DMS79 treated with DMSO at 0.1 percent for 48 hours (cell line): Measurements from ENCODE around the gene TMUB2.
A peak's percentile ranks its signal among the peaks of the same experiment; 100 is the strongest.
"Not testable (repeated sequence)": the region's sequence is repeated elsewhere in the genome, so short reads cannot be mapped to it uniquely, and the experiment has no call there.

ENCODE experiments used
- DNase-seq: peaks from one replicate; lab custom pipeline; 2025; lab: John Stamatoyannopoulos, UW

The TMUB2 gene

DNA sequence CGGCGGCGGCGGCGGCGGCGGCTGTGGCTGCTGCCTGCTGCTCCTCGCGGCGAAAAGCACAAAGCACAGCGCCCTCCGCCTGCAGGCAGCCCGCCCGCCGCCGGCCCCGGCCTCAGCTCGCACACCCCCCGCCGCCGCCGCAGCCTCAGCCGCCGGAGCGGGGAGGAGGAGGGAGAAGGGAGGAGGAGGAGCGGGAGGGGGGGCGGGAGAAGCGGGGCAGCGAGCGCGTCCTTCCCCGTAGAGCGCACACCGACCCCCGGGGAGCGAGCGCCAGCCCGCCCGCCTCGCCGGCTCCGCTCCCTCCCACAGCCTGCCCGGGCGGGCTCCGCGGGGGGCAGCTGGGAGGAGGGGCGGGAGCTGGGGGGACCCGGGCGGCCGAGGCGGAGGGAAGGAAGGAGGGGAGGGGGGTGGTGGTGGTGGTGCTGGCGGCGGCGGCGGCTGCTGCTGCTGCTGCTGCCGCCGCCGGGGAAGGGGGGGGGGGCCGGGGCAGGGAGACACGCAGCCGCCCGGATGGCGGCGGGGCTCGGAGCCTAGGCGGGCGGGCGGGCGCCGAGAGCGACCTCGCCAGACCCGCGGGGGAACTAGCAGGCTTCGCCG lies 32.9 kb downstream of the TMUB2 start, which contains the start of gene UBTF:
Gene UBTF (minus strand): TSS at position 60 of the 597 bp plus-strand sequence. CDS start 1,446 bp downstream, outside the sequence.
- peak; percentile 28 for DNase-seq

DNA sequence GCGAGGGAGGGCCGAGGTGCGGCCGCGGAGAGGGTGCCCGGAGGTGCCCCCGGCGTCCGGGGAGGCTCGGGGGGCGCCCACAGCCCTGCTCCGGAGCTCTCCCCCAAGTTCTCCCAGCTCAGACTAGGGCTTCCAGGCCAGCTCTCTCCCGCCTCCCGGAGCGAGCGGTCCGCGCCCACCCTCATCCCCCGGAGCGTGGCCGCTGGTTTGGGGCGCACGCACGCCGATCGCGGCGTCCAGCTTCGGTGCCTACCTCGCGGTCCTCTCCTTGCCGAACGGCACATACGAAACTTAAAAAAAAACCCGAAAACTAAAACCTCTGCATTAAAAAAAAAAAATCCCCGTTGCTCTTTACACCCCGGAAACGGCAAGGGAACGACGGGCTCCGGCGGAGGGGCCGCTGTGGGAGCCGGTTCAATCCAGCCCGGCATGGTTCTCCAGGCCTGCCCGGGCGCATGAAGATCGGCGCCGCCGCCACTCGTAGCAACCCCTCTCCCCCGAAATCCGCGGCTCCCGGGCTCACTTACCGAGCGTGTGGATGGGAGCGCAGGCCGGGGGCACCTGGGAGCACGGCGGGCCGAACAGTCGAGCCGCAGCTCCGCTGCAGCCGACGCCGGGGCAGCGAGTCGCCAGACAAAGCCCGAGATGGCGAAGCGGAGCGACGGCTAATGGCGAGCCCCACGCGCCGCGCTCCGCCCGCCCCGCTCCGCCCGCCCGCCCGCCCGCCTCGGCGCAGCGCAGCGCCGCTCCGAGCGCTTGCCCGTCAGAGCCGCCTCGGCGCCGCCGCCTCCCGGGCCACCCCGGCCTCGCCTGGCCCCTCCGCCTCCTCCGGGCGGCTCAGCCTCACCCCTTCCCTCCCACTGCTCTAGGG lies 33.7 kb downstream of the TMUB2 start:
- peak; percentile 40 for DNase-seq

DNA sequence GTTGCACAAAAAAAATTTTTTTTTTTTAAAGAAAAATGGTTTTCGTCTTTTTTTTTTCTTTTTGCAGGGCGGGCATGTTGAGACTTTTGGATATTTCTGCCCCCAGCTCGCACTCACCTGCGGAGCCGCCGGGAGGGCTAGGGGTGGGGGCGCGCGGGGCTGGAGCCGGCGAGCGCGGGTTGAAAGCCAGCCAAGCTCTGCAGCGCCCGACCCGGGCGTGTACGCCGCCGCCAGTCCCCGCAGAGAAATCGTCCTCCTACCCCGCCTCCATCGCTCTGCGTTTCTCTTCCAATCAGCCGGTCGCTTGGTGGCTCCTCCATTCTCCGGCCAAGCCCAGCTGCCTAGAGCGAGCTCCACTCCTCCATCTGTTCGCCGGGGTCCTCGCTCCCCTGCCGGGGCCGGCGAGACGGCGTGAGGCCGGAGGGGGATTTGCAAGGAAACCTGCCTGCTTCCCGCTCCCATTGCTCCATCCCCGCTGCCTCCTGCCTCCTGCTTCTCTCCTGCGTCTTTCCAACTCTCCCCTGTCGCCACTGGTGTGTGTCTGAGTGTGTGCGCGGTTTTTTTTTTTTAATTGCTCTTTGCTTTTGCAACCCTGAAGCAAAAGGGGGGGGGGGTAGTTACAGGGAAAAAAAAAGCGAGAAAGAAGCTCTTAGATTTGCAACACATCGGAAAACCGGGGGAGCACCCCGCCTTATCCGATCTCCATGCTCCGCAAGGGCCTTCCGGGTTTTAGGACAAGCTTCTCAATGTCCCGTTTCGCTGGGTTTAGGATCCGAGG lies 34.5 kb downstream of the TMUB2 start:
- DNase-seq: peak; percentile 76

DNA sequence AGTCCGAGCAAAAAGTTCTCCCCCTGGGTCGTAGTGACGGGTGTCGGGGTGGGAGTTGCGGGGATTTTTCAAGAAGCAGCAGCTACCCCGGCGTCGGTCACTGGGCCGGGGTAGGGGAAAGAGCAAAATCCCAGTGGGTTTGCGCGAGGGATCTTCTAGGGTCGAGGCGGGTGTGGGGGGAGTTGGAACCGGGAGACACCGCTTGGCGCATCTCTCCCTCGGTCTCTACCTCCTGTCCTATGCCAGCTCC lies 35.0 kb downstream of the TMUB2 start:
- no peak for DNase-seq

DNA sequence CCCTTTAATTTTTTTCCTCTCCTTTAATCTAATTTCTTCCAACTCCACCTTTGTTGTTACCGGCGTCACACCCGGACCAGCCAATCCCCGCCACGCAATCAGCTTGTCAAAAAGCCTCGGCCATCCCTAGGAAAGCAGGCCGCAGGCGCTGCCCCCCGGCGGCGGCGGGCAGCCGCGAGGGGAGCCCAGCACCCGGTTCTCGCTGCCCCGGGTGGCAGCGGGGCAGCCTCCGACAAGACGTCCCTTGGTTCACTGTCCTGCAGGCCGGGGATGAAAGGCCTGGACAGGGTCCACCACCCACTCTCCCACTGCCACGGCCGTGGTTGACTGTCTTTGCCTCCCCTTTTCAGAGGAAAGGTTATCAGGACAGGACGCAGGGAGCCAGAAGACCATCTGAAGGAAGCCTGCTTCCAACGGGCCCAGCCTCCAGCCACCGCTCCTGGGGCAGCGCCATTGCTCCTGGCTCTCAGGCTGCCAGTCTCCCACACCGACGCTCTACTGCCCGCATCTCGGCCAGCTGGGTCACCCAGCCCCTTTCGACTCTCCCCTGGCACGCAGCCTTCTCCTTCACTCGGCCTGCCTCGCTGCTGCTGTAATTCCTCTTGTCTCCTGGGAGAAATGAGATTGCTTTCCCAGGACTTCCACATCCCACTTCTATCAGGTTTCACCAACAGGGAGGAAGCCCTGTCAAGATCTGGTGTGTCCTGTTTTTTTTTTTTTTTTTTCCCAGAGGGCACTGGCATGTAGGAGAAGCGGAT lies 35.5 kb downstream of the TMUB2 start:
- DNase-seq: peak; percentile 78

DNA sequence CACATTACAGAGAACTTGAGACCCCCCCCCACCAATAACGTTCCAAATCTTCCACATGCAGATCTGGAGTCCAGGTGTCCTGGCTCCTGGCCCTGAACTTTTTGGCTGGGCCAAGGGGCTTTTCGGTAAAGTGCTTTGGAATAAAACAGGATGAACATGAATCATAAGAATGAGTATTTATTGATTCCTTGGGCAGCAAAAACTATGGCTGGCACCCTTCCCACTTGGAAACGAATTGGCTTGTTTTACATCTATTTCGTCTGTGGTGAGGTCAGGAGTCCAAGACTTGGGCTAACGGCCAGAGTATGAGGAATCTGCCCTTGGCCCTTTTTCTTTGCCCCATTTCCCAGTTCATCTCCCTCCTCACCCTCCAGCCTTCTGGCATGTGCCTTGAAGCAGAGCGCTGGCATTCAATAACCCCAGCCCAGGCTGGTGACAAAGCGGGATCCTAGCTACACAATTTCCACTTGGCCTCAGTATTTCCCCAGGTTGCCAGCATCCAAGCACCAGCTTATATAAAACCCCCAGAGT lies 36.8 kb downstream of the TMUB2 start:
- no peak for DNase-seq

DNA sequence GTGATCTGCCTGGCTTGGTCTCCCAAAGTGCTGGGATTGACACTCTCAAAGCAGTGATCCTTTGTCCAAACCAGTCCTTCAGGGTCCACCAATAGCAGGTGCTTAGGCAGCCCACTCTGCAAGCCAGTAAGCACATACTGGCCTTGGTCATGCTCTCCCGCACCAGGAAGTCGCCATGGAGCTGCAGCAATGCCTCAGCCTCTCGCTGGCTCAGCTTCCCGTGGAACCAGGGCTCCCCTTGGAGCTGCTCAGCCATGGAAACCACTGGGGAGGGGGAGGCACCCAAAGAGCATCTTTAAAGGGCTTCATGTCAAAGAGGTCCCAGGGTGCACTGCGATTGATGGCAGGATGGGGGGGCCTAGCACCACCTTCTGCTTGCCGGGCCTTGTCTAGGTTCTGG lies 42.3 kb downstream of the TMUB2 start:
- DNase-seq: no peak

DNA sequence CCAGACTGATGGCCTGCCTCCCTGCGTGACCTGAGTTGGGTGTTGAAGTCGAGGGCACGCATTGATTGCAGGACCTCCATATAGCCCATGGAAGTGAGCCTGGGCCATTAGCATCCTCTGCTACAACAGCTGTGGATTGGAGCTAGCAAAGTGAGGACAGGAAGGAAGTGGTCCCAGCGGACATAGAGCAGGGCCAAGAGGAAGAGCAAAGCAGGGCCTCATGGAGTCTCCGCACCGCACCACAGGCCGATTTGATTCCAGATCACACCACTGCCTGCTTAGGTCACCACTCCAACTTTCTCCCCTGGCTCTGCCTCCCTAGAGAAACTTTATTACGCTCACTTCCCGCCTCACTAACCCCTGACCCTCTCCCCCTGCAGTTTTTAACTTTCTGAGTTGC lies 43.4 kb downstream of the TMUB2 start:
- no peak for DNase-seq

DNA sequence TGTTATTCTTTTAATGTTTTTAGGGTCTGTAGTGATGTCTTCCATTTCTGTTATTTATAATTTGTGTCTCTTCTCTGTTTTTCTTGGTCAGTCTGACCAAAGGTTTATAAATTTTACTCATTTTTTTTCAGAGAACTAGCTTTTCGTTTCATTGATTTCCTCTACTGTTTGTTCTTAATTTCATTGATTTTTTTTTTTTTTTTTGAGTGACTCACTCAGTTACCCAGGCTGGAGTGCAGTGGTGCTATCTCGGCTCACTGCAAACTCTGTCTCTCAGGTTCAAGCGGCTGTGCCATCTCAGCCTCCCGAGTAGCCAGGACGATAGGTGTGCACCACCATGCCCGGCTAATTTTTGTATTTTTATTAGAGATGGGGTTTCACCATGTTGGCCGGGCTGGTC lies 45.3 kb downstream of the TMUB2 start:
- no peak for DNase-seq

DNA sequence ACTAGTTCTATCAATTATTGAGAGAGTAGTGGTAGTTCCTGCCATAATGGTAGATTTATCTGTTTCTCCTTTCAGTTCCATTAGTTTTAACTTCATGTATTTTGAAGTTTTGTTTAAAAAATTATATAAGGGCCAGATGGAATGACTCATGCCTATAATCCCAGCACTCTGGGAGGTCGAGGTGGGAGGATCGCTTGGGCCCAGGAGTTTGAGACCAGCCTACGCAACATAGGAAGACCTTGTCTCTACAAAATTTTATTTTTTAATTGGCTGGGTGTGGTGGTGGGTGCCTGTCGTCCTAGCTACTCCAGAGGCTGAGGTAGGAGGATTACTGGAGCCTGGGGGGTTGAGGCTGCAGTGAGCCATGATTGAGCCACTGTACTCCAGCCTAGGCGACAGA lies 46.8 kb downstream of the TMUB2 start:
- no peak for DNase-seq

DNA sequence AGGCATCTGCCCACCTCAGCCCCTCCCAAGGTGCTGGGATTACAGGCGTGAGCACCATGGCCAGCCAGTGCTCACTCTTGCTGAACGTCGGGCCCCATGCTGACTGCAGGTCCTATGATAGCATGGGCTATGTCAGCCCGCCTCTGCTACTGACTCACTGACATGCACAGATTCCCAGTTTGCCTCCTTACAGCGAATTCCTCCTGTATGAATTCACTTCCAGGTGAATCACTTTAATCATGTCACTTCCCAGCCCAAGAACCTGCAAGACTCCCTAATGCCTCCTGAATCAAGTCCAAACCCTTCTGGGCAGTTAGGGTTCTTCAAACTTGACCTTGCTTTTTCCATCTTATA lies 48.8 kb downstream of the TMUB2 start:
- no peak for DNase-seq

DNA sequence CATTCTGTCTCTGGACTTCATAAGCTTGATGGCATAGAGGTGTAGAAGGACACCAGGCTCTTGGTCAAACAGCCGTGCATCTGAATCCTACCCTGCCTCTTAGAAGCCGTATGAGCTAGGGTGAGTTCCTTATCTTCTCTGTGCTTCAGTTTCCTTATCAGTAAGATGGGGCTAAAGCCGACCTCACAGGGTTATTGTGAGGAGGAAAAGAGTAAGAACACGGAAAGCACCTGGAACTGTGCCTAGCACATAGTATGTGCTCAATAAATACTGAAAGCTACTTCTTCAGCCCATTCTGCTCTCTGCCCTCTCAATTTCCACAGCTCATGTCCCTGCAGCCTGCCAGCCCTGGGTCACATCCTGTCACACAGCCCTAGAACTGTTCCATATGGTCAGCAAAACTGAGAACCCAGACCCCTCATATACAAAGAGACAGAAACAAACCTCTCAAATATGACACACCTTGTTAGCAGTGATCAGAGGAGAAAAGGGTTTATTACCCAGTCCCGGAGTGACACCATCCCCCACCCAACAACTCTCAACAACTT lies 49.7 kb downstream of the TMUB2 start:
- DNase-seq: no peak

DNA sequence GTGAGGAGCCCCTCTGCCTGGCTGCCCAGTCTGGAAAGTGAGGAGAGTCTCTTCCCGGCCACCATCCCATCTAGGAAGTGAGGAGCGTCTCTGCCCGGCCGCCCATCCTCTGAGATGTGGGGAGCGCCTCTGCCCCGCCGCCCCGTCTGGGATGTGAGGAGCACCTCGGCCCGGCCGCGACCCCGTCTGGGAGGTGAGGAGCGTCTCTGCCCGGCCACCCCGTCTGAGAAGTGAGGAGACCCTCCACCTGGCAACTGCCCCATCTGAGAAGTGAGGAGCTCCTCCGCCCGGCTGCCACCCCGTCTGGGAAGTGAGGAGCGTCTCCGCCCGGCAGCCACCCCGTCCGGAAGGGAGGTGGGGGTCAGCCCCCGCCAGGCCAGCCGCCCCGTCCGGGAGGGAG lies 51.1 kb downstream of the TMUB2 start:
- not testable (repeated sequence) for DNase-seq

DNA sequence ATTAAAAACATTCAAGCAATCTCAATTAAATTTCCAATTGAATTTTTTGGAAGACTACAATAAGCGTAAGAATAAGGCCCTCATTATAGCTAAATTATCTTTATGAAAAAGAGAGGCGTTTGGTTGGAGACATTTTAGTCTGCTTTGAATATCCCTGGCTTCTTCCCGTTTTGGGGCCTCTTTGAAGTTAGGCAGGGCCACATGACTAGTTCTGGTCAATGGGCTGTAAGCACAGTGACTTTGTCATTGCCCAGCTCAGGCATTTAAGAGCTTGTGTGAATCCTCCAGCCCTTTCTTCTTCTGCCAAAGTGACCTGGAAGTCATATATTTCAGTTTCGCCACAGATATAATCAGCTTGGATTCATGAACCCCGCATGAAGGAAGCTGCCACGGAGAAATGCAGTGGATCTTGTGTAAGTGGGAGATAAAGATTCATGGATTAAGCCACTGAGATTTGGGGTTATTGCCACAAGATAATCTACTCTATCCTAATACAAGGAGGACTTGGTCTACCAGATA lies 54.4 kb downstream of the TMUB2 start:
- no peak for DNase-seq
